Measurements from ENCODE around the gene PPP1R14D.

Gene PPP1R14D

GRCh38 chr15:40843885-40844695 is 15.6 kb upstream of the PPP1R14D start, which contains the start of gene SPINT1:
Gene SPINT1 (plus strand): TSS chr15:40844048. CDS start chr15:40844555, 507 bp downstream.
- no peaks in the 10 kb centered on the region for H3K36me3 ChIP-seq (ENCODE audit: insufficient read depth, low read length)
- H4K20me1 ChIP-seq (ENCODE audit: insufficient read depth, low read length, poor library complexity, severe bottlenecking), result no peaks in the 10 kb centered on the region
- no peak within 1 kb of the TSS for H3K9ac ChIP-seq (ENCODE audit: low read depth, low read length, poor library complexity, severe bottlenecking)
- H3K4me3 ChIP-seq (ENCODE audit: low read length, poor library complexity, severe bottlenecking), result no peak within 1 kb of the TSS
- no peaks in the 10 kb centered on the region for H3K79me2 ChIP-seq (ENCODE audit: insufficient read depth, low read length)
- no peaks in the 10 kb centered on the region for H3K27me3 ChIP-seq (ENCODE audit: insufficient read depth, low read length, poor library complexity, severe bottlenecking)
- H3K4me2 ChIP-seq (ENCODE audit: low read depth, low read length, poor library complexity, severe bottlenecking), result no peak within 1 kb of the TSS
- no peaks in the 10 kb centered on the region for H3F3A ChIP-seq (ENCODE audit: low read depth)
- H3K9me2 ChIP-seq (replicated peaks; ENCODE audit: low read depth, low read length), result no peaks in the 10 kb centered on the region
- H2AFZ ChIP-seq (ENCODE audit: low read length), result no peak within 1 kb of the TSS
- peaks cover 18% of the 10 kb centered on the region for H3K4me1 ChIP-seq (ENCODE audit: insufficient read depth, low read length, poor library complexity, severe bottlenecking)
- no peak for TF ChIP-seq EZH2phosphoT487 (IDR thresholded peaks at IDR 0.05; ENCODE audit: borderline replicate concordance)
- TF ChIP-seq, protein P1, sequence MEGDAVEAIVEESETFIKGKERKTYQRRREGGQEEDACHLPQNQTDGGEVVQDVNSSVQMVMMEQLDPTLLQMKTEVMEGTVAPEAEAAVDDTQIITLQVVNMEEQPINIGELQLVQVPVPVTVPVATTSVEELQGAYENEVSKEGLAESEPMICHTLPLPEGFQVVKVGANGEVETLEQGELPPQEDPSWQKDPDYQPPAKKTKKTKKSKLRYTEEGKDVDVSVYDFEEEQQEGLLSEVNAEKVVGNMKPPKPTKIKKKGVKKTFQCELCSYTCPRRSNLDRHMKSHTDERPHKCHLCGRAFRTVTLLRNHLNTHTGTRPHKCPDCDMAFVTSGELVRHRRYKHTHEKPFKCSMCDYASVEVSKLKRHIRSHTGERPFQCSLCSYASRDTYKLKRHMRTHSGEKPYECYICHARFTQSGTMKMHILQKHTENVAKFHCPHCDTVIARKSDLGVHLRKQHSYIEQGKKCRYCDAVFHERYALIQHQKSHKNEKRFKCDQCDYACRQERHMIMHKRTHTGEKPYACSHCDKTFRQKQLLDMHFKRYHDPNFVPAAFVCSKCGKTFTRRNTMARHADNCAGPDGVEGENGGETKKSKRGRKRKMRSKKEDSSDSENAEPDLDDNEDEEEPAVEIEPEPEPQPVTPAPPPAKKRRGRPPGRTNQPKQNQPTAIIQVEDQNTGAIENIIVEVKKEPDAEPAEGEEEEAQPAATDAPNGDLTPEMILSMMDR (conservative IDR thresholded peaks at IDR 0.05; ENCODE audit: low read length), result no peak
- H3K9me3 ChIP-seq (ENCODE audit: insufficient read depth, low read depth, low read length), result no peaks in the 10 kb centered on the region

- Histone ChIP-seq H3K9me3 (ENCODE audit: insufficient read depth, low read depth, low read length) (no peaks in the 10 kb centered on the region), H4K20me1 (ENCODE audit: insufficient read depth, low read length, poor library complexity, severe bottlenecking) (no peaks in the 10 kb centered on the region), H3K4me2 (ENCODE audit: low read depth, low read length, poor library complexity, severe bottlenecking) (no peak overlapping the region), H2AFZ (ENCODE audit: low read length) (no peak overlapping the region), H3K27me3 (ENCODE audit: insufficient read depth, low read length, poor library complexity, severe bottlenecking) (no peaks in the 10 kb centered on the region), H3F3A (ENCODE audit: low read depth) (no peaks in the 10 kb centered on the region), H3K9me2 (replicated peaks; ENCODE audit: low read depth, low read length) (no peaks in the 10 kb centered on the region), H3K36me3 (ENCODE audit: insufficient read depth, low read length) (no peaks in the 10 kb centered on the region), H3K79me2 (ENCODE audit: insufficient read depth, low read length) (no peaks in the 10 kb centered on the region), H3K4me1 (ENCODE audit: insufficient read depth, low read length, poor library complexity, severe bottlenecking) (peaks cover 18% of the 10 kb centered on the region), H3K9ac (ENCODE audit: low read depth, low read length, poor library complexity, severe bottlenecking) (no peak overlapping the region), H3K4me3 (ENCODE audit: low read length, poor library complexity, severe bottlenecking) (no peak overlapping the region)
- TF ChIP-seq EZH2phosphoT487 (IDR thresholded peaks at IDR 0.05; ENCODE audit: borderline replicate concordance), result no peak
- TF ChIP-seq, protein P1 (conservative IDR thresholded peaks at IDR 0.05; ENCODE audit: low read length), result no peak
Measured at GRCh38 chr15:40843261-40843884, 14.9 kb upstream of the PPP1R14D start.

DNA sequence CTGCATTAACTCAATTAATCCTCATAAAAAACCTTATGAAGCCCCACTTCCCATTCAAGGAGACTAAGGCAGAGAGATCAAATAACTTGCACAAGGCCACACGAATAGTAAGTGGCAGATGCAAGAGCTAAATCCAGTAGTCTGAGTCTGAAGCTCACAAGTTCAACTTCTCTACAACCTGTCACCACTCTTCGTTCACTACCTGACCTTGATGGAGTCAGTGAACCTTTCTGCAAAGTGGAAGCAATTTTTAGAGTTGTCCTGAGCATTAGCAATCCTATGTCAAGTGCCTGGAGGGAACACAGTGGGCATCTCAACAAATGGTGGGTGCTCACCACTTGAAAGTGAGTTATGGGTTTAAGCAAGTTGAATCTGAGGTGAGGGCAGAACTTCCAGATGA is 13.2 kb upstream of the PPP1R14D start:
- H3K4me2 ChIP-seq (ENCODE audit: low read depth, low read length, poor library complexity, severe bottlenecking), result no peak overlapping the region
- TF ChIP-seq, protein P1 (conservative IDR thresholded peaks at IDR 0.05; ENCODE audit: low read length), result no peak
- no peak for TF ChIP-seq EZH2phosphoT487 (IDR thresholded peaks at IDR 0.05; ENCODE audit: borderline replicate concordance)
- H3K79me2 ChIP-seq (ENCODE audit: insufficient read depth, low read length), result no peaks in the 10 kb centered on the region
- no peaks in the 10 kb centered on the region for H4K20me1 ChIP-seq (ENCODE audit: insufficient read depth, low read length, poor library complexity, severe bottlenecking)
- H3K9me2 ChIP-seq (replicated peaks; ENCODE audit: low read depth, low read length), result no peaks in the 10 kb centered on the region
- peaks cover 4% of the 10 kb centered on the region for H3K4me1 ChIP-seq (ENCODE audit: insufficient read depth, low read length, poor library complexity, severe bottlenecking)
- H2AFZ ChIP-seq (ENCODE audit: low read length), result 0 out of 2 replicates have a peak overlapping the region, but pooled peaks have one; percentile 19
- H3K36me3 ChIP-seq (ENCODE audit: insufficient read depth, low read length), result no peaks in the 10 kb centered on the region
- H3F3A ChIP-seq (ENCODE audit: low read depth), result no peaks in the 10 kb centered on the region
- no peak overlapping the region for H3K9ac ChIP-seq (ENCODE audit: low read depth, low read length, poor library complexity, severe bottlenecking)
- H3K4me3 ChIP-seq (ENCODE audit: low read length, poor library complexity, severe bottlenecking), result no peak overlapping the region
- H3K27me3 ChIP-seq (ENCODE audit: insufficient read depth, low read length, poor library complexity, severe bottlenecking), result no peaks in the 10 kb centered on the region
- H3K9me3 ChIP-seq (ENCODE audit: insufficient read depth, low read depth, low read length), result no peaks in the 10 kb centered on the region
